CD14-positive monocyte (primary cell): ENCODE measurements around the gene AP1S3. TPM values are rescaled to one million over a fixed set of nuclear protein-coding genes. Genes with fewer than 3 reads are reported as not detected.

Experiments used
- DNase-seq, 3 donors: peaks; one replicate each; pipeline ENCODE4 v3.0.0-alpha.2; 2011 to 2022
- H2AFZ ChIP-seq: 2 replicates; pipeline ENCODE4 v1.6.0; 2012; ENCODE audit warnings: mild to moderate bottlenecking, low read depth, low read length, inconsistent platforms; ENCODE audit not compliant: insufficient read depth, poor library complexity, severe bottlenecking
- H3K27ac ChIP-seq, 2 donors: 1 replicate in 1 of 2; 2 replicates in 1 of 2; pipeline ENCODE4 v1.5.1; 2012 to 2013; ENCODE audit warnings: low read length in 2 of 2, control low read depth in 1 of 2, inconsistent platforms in 1 of 2, low read depth in 1 of 2, mild to moderate bottlenecking in 1 of 2
- H3K27me3 ChIP-seq, 2 donors: one replicate each; pipeline versions ENCODE4 v1.6.0 to v1.6.1; 2011 to 2013; ENCODE audit warnings: low read length in 2 of 2; ENCODE audit not compliant: control insufficient read depth in 2 of 2, insufficient read depth in 2 of 2
- H3K36me3 ChIP-seq, 2 donors: replicated peaks in 1 of 2; 1 replicate in 1 of 2; 2 replicates in 1 of 2; pipeline versions ENCODE4 v1.5.1 to v1.6.1; 2012 to 2013; ENCODE audit warnings: low read length in 2 of 2, control low read depth in 1 of 2, inconsistent platforms in 1 of 2, mild to moderate bottlenecking in 1 of 2; ENCODE audit not compliant: insufficient read depth in 2 of 2, control insufficient read depth in 1 of 2
- H3K4me1 ChIP-seq, 2 donors: 1 replicate in 1 of 2; 2 replicates in 1 of 2; pipeline versions ENCODE4 v1.5.1 to v1.6.1; 2012 to 2013; ENCODE audit warnings: low read length in 2 of 2, control low read depth in 1 of 2, inconsistent platforms in 1 of 2, mild to moderate bottlenecking in 1 of 2, moderate library complexity in 1 of 2; ENCODE audit not compliant: insufficient read depth in 2 of 2, control insufficient read depth in 1 of 2
- H3K4me2 ChIP-seq: replicated peaks from 2 replicates; pipeline ENCODE3; 2012; ENCODE audit warnings: low read length, moderate library complexity, mild to moderate bottlenecking; ENCODE audit not compliant: poor library complexity, severe bottlenecking; ENCODE audit errors: extremely low read depth
- H3K4me3 ChIP-seq, 3 experiments: fragments of 200-600 bp in 1 of 3; sonication (generic) in 1 of 3; replicated peaks in 1 of 3; 1 replicate in 2 of 3; 2 replicates in 1 of 3; pipeline ENCODE4 v1.5.1; 2011 to 2013; ENCODE audit warnings: low read length in 3 of 3, mild to moderate bottlenecking in 3 of 3, control low read depth in 2 of 3, low read depth in 2 of 3, inconsistent platforms in 1 of 3, moderate library complexity in 1 of 3
- H3K79me2 ChIP-seq: 2 replicates; pipeline ENCODE4 v1.6.0; 2012; ENCODE audit warnings: mild to moderate bottlenecking, control low read depth, inconsistent platforms, low read length, moderate library complexity; ENCODE audit not compliant: insufficient read depth
- H3K9ac ChIP-seq: 2 replicates; pipeline ENCODE4 v1.6.0; 2017; ENCODE audit warnings: low read length, mild to moderate bottlenecking; ENCODE audit not compliant: insufficient read depth, poor library complexity, severe bottlenecking
- H3K9me3 ChIP-seq, 2 donors: replicated peaks in 1 of 2; 1 replicate in 1 of 2; 2 replicates in 1 of 2; pipeline versions ENCODE4 v1.5.1 to v1.6.1; 2012 to 2013; ENCODE audit warnings: low read length in 2 of 2, control low read depth in 1 of 2; ENCODE audit not compliant: control insufficient read depth in 1 of 2, insufficient read depth in 1 of 2
- H4K20me1 ChIP-seq: 2 replicates; pipeline ENCODE4 v1.6.0; 2012; ENCODE audit warnings: mild to moderate bottlenecking, low read length, control low read depth, moderate library complexity; ENCODE audit not compliant: insufficient read depth
- H3K27ac Mint-ChIP-seq, 7 donors: one replicate each; pipeline ENCODE4 v1.8.0; 2020; ENCODE audit warnings: mild to moderate bottlenecking in 7 of 7, mixed read lengths in 7 of 7, moderate library complexity in 6 of 7, inconsistent platforms in 2 of 7
- H3K27me3 Mint-ChIP-seq, 3 donors: one replicate each; pipeline ENCODE4 v1.8.0; 2021 to 2022; ENCODE audit warnings: low read depth in 3 of 3, mild to moderate bottlenecking in 3 of 3, mixed read lengths in 3 of 3, moderate library complexity in 3 of 3, inconsistent platforms in 1 of 3
- H3K36me3 Mint-ChIP-seq, 2 donors: one replicate each; pipeline ENCODE4 v1.8.0; 2020; ENCODE audit warnings: mixed read lengths in 2 of 2, inconsistent platforms in 1 of 2, mild to moderate bottlenecking in 1 of 2
- H3K4me1 Mint-ChIP-seq: one replicate; pipeline ENCODE4 v1.8.0; 2020; ENCODE audit warnings: mild to moderate bottlenecking, mixed read lengths
- H3K4me3 Mint-ChIP-seq, 2 donors: one replicate each; pipeline ENCODE4 v1.8.0; 2020; ENCODE audit warnings: mild to moderate bottlenecking in 2 of 2, mixed read lengths in 2 of 2, moderate library complexity in 1 of 2
- H3K9me3 Mint-ChIP-seq, 7 donors: one replicate each; pipeline ENCODE4 v1.8.0; 2020 to 2022; ENCODE audit warnings: mixed read lengths in 7 of 7, mild to moderate bottlenecking in 6 of 7, moderate library complexity in 6 of 7, inconsistent platforms in 2 of 7
- CTCF ChIP-seq: fragments of 200-600 bp; IDR thresholded peaks from one replicate; pipeline ENCODE4 v1.8.0; 2022; ENCODE audit warnings: antibody characterized with exemption, mild to moderate bottlenecking
- WGBS: methylation state at CpG from one replicate; pipeline ENCODE4 v1.1.5; 2013; ENCODE audit warnings: missing lambda C conversion rate; ENCODE audit not compliant: insufficient coverage; 5-methylcytosine and 5-hydroxymethylcytosine counted together
- intact Hi-C, 2 donors: fragments of 100-400 bp; cut with micrococcal nuclease; formaldehyde crosslinking; loops; one replicate each; pipeline versions ENCODE4 v1.15.0 to v1.15.1; 2023
- polyA plus RNA-seq, 3 donors: library from polyadenylated mRNA; depleted of rRNA in 1 of 3; unstranded in 2 of 3; stranded (reverse) in 1 of 3; fragments of 300-500 nt in 2 of 3; fragments of >200 nt in 1 of 3; fragmentation: Illumina TruSeq in 2 of 3; gene quantifications; 1 replicate in 2 of 3; 2 replicates in 1 of 3; pipeline ENCODE4 v1.2.3, GENCODE V29; 2012 to 2021

The AP1S3 gene
- polyA plus RNA-seq, 3 donors: 0.80 to 1.3 (median 0.81) TPM

- Histone ChIP-seq H3K36me3 (peaks cover 0 to 7% of the 10 kb centered on the region in 2 donors), H3K4me1 (no peaks in the 10 kb centered on the region), H3K27ac (no peak overlapping the region), H3K9ac (no peak overlapping the region), H2AFZ (no peak overlapping the region), H3K4me2 (no peak overlapping the region), H3K79me2 (no peaks in the 10 kb centered on the region), H4K20me1 (no peaks in the 10 kb centered on the region), H3K9me3 (no peaks in the 10 kb centered on the region), H3K27me3 (no peaks in the 10 kb centered on the region), H3K4me3 (no peak overlapping the region)
- H3K27ac Mint-ChIP-seq: peak overlapping the region in 2 of 7 donors; percentile 26 to 60
- peaks cover 3% of the 10 kb centered on the region for H3K4me1 Mint-ChIP-seq
- H3K36me3 Mint-ChIP-seq: peaks cover 3 to 12% of the 10 kb centered on the region in 2 donors
- 56% methylated on average over 4 of the region's 8 CpGs for WGBS
- no peak for DNase-seq
- TF ChIP-seq CTCF: no peak
- peaks cover 0 to 2% (median 2%) of the 10 kb centered on the region in 3 donors for H3K27me3 Mint-ChIP-seq
- no peaks in the 10 kb centered on the region for H3K9me3 Mint-ChIP-seq
- H3K4me3 Mint-ChIP-seq: no peak overlapping the region
- intact Hi-C loops: no loop called here
Measured at GRCh38 chr2:223760838-223761502, 76.4 kb downstream of the AP1S3 start.

GRCh38 chr2:223759569-223760430 is 77.6 kb downstream of the AP1S3 start:
- peaks cover 3% of the 10 kb centered on the region for H3K4me1 Mint-ChIP-seq
- Histone ChIP-seq H3K79me2 (no peaks in the 10 kb centered on the region), H3K36me3 (peaks cover 0 to 7% of the 10 kb centered on the region in 2 donors), H3K9me3 (no peaks in the 10 kb centered on the region), H3K4me1 (no peaks in the 10 kb centered on the region), H3K4me2 (no peak overlapping the region), H3K9ac (no peak overlapping the region), H2AFZ (no peak overlapping the region), H3K4me3 (no peak overlapping the region), H4K20me1 (no peaks in the 10 kb centered on the region), H3K27ac (no peak overlapping the region), H3K27me3 (no peaks in the 10 kb centered on the region)
- peak overlapping the region in 1 of 7 donors; percentile 42 for H3K27ac Mint-ChIP-seq
- intact Hi-C loops: no loop called here
- DNase-seq: no peak
- peaks cover 0 to 3% (median 2%) of the 10 kb centered on the region in 3 donors for H3K27me3 Mint-ChIP-seq
- H3K9me3 Mint-ChIP-seq: peaks cover 0 to 3% (median 0%) of the 10 kb centered on the region in 7 donors
- H3K4me3 Mint-ChIP-seq: no peak overlapping the region
- 97% methylated on average over 6 of the region's 8 CpGs for WGBS
- H3K36me3 Mint-ChIP-seq: peaks cover 2 to 11% of the 10 kb centered on the region in 2 donors
- no peak for TF ChIP-seq CTCF
